CD4-positive, alpha-beta T cell treated with Interleukin-12 subunit alpha and Interleukin-12 subunit beta, for 1 hour (primary cell): Measurements from ENCODE around the gene MROH2A.

Experiments used
- DNase-seq: peaks from one replicate; pipeline ENCODE4 v3.0.0-alpha.2; 2020

The MROH2A gene

DNA sequence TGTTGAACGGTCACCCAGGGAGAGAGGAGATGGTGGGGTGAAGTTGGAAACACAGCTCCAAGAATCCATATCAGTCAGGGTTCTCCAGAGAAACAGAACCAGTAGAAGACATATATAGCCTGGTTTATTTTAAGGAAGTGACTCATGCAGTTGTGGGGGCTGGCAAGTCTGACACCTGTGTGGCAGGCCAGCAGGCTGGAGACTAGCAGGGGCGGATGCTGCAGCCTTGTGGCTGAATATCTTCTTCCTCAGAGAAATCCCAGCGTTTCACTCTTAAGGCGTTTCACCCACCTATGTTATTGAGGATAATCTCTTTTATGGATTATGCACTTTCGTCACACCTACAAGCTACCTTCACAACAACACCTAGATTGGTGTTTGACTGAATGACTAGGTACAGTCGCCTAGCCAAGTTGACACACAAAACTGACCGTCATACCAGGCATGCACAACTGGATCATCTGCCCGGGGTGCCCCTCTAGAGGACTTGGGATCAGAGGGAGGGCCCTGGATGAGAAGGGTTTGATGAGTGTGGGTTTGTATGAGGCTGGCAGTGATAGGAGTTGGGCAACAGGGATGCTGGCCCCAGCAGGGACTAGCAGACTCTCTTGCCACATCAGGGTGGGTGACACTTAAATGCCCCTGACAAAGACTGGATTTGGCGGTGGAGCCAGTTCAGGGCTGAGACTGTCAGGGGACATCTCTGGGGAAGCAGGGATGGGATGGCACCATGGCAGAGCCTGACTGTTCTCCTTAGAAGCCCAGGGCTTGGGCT, 23.4 kb downstream of the MROH2A start:
- DNase-seq, result no peak

DNA sequence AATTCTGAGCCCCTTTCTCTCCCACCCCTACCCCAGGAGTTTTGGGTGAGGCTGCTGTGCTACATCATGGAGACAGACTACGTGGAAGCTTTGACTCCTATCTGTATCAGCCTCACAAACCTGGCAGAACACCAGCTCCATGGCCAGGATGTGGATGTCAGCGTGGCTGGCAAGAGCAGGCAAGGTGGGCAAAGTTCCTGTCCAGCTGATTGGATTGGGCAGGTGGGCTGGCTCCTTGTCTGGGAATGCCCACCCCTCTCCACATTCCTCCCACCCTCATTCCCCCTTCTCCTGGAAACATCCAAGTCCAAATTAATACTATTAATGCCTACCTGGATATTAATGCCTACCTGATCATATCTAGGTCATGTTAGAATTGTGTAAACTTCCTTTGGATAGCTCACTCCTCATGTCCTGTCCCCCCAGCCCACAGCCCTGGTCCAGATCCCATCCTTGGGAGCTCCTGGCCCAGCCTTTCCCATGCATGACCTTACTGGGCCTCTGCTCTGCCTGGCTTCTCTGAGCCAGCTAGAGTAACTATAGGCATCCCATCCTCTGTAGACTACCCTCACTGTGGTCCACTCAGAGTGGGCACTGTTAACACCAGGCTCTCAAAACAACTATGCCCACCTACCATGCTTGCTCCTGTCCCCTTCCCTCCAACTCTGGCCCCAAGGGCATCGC, 24.1 kb downstream of the MROH2A start:
- no peak for DNase-seq

DNA sequence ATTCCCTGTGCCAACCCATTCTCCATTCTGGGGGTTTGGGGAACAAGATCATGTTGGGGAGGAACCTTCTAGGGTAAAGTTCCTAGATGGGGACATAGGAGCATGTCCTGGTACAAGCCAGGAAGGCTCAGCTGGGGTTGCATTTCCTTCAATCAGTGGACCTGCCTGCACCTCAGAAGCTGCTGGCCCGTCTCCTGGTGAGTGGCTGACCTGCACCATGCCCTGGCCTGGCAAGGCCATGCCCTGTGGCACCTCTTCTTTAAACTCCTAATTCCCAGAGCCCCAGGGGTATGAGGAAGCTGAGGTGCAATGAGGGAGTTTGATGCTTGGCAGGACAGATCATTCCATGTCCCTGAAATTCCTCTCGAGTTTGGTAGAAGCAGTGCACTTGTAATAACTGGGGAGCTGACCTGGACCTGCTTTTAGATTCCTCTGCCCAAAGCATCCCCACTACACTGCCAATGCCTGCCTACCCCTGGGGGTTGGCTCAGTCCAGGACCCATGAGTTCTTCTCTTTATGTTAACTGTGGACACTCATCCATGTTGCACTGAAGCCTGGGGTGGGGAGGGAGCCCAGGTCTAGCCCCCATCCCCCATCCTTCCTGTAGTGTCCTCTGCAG, 25.3 kb downstream of the MROH2A start:
- no peak for DNase-seq

DNA sequence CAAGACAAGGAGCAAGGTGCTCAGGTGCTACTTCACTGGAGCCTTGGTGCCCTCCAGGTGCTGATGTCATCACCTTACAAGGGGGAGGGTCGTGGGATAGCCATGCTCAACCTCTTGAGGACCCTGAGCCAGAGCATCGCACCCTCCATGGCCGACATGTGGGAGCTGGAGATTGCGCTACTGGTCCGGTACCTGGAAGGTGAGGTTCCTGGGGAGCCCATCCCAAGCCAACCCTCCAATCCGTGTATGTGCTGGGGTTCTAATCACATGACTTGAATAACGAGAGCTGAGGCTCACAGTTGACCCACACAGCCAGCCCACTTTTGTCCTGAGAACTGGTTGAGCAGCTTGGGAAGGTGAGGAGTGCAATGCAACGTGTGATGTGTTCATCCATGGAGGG, 25.9 kb downstream of the MROH2A start:
- no peak for DNase-seq

DNA sequence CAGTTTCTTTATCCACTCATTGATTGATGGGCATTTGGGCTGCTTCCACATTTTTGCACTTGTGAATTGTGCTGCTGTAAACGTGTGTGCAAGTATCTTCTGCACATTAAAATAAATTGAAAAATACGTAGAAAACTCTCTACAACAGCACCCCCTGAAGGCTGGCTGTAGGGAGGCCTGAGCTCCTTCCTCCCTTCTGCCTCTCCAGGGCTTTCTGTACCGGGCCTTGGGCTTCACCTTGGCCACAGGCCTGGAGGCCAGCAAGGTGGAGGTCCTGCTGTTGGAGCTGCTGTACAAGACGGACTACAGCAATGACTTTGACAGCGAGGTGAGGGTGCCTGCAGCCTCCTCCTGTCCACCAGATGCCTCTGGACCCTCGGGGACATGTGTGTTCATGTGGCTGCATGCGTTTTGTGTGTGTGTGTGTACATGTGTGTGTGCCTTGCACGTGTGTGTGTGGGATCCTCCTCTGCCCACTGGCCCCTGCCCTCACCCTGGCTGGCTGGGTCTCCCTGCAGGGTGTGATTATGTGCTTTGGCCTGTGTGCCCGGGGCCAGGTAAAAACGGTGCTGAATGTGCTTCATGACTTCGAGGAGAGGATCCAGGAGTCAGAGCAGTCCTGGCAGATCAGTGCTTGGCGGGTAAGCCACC, 29.2 kb downstream of the MROH2A start:
- no peak for DNase-seq

DNA sequence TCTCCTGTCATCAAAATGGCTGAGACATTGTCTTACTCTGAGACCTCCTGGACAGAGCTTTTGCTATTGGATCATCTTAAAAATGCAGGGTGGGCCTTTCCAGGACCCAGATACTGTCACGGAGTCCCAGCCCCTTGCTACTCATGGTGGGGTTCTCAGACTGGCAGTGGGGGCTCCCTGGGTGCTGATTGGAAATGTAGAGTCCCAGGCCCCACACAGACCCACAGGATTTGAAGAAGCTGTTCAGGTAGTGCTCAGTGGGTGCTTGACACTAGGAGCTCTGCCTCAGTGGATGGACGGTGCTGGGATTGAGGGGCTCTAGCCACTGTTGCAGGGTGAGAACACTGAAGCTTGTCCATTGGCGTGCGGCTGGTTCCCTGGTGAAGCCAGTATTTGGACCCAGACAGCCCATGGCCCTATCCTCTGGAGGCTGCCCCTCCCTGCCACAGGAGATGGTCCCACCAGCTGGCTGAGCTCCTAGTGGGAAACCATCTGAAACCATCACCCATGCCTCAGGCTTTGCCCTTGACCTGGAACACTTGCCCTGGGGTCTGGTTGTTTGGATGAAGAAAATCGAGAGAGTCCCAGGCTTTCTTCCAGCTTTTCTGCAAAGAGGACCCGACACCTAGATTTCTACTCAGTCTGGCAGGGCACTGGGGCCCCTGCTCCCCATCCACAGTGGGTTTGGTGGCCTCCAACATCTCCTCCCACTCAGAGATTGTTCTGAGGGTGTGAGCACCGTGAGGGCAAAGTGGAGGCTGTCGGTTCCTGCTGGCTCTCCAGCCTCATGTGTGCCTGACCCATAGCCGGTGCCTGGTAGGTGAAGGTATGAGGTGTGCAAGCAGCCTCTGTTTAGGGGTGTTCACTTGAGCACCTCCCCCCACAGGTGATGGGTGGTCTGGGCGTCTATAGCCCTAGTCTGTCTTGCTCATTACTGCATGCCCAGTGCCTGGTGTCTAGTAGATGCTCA, 30.1 kb downstream of the MROH2A start:
- no peak for DNase-seq

DNA sequence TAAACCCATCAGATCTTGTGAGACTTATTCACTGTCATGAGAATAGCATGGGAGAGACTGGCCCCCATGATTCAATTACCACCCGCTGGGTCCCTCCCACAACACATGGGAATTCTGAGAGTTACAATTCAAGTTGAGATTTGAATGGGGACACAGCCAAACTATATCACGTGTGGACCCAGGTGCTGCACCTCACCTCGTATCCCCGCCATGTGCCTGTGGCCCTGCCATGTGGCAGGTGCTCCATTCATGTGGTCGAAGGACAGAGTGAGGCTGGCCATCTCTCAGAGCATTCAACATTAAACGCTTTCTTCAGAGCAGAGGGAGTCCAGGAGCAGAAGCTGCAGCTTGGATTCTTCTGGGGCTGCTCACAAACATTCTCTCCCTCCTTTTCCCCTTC, 32.3 kb downstream of the MROH2A start:
- no peak for DNase-seq

DNA sequence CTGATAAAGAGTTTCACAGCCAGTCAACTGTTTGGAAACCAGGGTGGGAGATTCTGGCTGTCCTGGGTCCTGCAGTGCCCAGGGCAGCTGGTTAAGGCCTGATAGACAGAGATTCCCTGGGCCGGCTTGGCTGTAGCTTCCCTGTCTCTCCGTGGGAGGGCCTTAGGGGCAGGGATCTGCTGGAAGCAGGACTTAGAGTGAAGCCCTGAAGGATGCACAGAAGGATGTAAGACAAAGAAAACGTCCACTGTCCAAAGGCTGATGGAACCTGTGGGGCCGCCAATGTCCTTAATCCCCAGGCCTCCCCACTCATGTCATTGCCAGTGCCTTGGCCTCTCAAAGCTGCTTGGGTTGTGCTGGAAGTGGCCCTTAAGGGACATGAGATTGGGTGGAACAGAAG, 33.0 kb downstream of the MROH2A start:
- no peak for DNase-seq

DNA sequence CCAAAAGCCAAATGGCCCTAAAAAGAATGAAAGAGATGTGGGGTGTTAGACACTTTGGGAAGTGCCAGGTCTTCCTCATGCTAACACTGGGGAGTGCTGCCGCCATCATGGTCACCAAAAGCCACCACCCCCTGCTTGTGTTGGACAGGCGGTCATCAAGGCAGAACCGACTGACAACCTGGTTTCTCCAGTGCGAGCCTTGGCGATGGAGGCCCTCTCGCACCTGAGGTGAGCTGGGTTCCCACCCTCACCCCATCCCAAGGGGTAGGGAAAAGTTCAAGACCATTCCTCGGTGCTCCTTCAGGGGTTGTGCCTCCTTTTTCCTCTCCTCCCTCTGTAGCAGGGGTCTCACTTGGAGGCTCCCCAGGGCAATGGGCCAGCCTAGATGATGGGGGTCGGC, 33.6 kb downstream of the MROH2A start:
- no peak for DNase-seq

DNA sequence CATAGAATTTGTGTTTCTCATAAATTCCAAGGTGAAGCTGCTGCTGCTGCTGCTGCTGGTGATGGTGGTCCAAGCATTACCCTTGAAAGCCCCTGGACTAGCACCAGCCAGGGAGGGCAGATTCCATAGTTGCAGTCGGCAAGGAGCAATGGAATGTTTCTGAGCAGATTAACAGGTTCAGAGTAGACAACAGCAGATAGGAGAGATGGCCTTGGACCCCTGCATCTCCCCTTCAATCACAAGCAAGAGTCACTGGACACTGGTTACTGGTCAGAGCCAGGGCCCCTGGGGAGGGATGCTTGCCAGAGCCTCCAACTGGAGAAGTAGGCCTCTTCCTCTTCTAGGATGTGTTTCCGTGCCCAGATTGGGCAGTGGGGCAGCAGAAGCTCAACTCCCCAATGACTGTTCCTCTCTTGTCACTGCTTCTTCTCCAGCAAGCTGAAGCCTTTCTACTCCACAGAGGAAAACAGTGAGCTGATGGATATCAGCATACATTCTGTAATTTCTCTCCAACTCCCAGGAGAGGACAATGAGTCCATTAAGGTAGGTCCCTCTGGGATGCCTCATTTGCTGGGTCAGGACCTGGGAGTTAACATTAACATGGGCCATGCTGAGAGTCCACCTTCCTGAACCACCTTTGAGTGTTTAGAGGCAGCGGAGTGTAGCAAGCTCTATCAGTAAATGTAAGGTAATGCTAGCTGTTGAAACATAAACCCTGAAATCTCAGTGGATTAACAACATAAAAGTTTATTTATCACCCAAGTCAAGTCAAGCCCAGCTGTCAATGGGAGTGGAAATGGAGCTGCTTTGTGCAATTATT, 35.3 kb downstream of the MROH2A start:
- DNase-seq, result no peak

DNA sequence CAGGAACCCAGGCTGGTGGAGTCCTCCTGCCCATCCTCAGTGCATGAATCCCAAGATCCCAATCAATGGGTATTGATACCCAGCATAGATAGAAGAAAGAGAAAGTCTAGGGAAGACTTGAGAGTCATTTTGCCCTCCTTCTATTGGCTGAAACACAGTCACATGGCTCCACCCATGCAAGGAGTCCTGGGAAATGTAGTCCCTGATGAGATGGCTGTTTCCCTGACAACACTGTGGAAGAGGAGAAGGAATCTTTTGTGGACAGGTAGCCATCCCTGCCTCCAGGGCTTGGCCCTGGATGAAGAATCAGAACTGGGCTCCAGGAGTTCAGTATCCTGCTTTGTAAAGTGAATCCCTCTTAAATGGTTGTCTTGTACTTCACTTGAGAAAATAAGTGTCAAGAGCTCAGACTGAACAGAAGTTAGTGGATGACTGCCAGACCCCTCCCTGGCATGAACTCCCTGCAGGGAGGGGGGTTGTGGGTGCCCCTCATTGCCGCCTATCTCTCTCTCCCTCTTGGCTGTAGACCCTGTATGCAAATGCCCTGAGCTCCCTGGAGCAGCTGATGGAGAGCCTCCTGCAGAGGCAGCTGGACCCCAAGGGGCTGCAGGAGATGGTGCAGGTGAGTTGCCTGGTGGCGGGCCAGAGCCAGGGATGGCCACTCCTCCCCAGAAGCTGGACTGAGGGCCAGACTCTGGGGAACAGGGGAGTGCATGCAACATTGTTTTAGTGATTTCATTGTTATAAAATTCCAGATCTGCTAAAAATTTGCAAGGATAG, 36.1 kb downstream of the MROH2A start:
- no peak for DNase-seq

DNA sequence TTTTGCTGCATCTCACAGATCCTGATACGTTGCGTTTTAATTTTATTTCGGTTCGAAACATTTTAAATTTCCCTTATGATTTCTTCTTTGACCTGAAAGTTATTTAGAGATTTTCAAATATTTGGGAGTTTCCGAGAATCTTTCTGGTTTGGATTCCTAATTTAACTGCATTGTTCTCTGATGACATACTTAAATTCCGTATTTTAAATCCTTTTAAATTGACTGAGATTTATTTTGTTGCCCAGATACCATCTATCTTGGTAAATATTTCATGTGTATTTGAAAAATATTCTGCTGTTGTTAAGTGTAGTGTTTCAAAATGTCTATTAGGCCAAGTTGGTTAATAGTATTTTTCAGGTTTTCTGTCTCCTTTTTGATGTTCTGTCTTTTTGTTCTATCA, 37.7 kb downstream of the MROH2A start:
- no peak for DNase-seq

DNA sequence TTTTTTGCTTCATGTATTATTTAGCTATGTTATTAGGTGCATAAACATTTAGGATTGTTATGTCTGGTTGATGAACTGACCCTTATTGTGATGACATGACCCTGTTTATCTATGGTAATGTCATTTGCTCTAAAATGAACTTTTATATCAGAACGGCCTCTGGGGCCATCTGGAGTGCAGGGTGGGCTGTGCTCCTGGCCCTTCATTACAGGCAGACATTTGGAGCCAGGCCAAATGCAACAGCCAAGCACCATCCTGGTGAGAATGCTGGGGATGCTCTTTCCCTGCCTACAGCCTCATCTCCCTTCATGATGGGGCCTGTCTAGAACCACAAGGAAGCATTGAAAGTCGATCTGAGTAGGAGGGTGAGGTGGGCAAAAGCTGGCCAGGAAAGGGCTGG, 38.2 kb downstream of the MROH2A start:
- no peak for DNase-seq

DNA sequence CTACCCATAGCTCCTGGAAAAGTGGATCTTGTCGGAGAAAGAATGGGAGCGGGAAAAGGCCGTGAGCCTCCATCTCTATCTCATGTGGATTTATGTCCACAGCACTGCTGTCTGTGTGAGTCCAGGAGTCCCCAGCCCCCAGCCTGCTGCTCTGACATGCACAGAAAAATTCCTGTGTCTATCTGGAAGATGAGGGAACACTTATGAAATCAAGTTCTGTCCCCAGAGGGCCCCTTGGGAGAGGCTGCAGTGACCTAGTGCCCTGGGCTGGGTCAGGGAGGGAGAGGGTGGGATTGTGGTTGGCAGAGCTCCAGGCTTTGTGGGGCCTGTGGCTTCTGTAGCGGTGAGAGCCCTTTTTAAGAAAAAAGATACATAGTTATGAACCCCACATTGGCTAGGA, 38.6 kb downstream of the MROH2A start:
- no peak for DNase-seq

DNA sequence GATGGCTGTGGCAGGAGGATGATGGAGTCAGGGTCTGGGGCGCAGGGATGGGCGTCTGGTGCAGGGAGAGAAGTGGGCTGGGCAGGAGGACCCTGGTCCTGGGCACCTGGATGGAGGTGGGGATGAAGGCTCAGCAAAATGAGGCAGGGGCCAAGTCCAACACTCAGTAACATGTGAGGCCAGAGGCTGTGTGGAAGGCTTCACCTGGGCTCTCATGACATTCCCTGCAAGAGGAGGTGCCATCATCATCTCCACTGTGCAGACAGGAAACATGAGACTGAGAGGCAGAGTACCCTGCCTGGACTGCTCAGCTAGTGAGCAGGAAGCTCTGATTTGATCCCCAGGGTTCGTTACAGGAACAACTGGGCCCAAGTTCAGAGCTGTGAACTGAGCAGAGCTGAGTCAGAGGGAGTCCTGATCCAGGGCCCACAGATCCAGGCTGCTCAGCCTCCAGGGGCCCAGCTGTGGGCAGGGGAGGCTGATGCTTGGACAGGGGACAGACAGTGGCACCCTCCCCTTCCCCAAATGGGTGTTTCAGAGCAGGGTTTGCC, 39.3 kb downstream of the MROH2A start:
- DNase-seq, result no peak

DNA sequence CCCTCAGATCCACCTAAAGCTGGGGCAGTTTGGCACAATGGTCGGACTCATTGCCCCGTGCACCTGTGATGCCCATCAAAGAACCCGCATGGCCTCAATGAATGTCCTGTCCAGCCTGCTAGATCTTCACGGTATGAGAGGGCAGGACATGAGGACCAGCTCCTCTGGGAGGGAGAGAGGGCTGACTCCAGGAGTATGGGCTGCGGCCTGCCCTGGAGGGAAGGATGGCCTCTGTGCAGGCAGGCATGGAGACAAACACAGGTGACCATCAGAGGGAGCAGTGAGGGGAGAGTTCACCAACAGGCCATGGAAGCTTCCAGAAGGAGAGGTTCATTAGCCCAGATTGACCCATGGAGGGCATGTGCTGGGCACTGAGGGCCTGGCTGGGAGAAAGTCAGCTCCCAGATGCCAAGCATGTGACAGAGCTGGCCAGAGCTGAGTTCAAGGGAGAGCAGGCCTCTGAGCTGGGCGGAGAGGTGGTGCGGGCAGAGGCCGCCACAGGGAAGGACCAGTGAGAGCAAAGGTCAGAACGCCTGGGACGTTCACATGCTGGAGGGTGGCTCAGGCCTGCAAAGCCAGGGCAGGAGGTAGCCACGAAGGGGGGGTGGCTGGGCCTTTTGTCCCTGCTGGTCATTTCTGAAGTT, 40.0 kb downstream of the MROH2A start:
- no peak for DNase-seq

DNA sequence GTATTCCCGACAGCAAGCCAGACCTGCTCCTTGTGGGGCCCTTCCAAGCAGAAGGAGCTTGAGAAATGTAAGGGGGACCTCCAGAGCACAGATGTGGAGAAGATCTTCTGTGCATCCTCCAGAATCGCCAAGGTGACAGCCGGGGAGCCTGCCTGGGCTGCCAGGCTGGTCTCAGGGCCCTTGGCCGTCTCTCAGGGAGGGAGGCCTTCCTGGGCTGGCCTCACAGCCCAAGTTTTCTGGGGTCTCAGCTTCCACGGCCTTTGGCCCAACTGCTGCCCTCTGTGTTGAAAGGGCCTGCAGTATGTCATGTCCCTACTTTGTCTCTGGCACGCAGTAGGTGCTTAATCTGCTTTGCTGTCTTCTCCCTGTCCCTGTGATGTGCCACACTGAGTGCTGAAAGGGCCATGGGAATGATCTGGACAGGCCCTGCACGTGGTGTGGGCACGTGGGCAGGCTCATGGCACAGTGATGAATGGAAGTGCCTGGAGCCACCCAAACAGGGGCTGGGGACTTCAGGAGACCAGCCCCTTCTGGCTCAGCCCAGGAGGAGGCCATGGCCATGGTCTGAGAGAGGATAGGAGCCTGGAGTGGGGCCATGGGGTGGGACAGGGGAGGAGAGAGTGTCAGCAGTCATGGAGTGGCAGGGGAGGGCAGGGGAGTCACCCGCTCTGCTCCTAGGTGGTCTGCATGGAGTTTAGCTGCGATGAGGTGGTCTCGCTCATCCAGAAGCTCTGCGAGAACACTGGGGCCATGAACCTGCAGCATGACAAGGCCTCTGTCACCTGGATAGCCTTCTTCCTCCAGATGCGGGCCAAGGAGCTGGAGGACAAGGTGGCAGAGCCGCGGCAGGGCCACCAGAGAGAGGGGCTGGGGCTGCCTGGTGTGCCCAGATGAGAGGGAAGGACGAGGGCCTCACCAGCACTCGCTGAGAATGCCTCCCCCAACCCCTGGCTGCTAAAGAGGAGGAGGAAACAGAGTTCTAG, 40.8 kb downstream of the MROH2A start:
- DNase-seq, result no peak

DNA sequence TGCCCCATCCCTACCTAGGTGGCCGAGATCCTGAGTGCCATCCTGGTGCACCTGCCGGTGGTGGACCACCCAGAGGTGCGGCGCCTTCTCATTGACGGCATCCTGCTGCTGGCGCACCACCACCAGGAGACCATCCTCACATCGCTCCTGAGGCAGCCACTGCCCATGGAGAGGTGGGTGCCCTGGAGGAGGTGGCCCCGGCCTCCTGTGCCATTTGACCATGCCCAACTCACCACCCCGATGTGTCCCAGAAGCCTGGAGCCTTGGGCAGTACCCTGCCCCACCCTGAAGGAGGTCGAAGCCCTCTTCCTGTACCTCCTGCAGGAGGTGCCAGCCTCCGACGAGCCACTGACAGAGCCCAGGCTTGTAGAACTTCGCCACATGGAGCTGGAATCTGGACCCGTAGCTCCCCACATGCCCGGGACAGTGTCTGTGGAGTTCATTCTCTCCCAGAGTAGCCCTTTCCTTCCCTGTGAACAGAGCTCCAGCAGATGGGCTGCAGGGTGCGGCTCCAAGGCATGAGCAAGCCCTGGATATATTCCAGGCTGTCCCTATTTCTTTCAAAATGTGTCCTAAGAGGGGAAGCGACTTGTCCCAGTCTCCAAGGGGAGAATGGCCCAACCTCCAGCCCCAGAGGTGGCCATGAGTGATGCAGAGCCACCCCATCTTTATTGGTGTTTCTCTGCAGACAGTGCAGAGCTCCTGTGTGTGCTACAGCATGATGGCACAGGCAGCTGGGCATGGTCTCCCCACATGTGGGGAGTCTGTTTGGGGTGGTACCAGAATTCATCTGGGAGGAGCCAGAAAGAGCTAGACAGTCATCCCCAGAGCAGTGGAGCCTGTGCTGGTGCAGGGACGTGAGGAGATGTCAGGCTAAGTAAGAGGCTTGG, 42.0 kb downstream of the MROH2A start:
- DNase-seq, result no peak
